ENCODE data around the gene ATP23.

GRCh38 chr12:57983858-57984505 is 42.6 kb downstream of the ATP23 start:
- TF ChIP-seq, protein P1, sequence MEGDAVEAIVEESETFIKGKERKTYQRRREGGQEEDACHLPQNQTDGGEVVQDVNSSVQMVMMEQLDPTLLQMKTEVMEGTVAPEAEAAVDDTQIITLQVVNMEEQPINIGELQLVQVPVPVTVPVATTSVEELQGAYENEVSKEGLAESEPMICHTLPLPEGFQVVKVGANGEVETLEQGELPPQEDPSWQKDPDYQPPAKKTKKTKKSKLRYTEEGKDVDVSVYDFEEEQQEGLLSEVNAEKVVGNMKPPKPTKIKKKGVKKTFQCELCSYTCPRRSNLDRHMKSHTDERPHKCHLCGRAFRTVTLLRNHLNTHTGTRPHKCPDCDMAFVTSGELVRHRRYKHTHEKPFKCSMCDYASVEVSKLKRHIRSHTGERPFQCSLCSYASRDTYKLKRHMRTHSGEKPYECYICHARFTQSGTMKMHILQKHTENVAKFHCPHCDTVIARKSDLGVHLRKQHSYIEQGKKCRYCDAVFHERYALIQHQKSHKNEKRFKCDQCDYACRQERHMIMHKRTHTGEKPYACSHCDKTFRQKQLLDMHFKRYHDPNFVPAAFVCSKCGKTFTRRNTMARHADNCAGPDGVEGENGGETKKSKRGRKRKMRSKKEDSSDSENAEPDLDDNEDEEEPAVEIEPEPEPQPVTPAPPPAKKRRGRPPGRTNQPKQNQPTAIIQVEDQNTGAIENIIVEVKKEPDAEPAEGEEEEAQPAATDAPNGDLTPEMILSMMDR (IDR thresholded peaks at IDR 0.05; ENCODE audit: insufficient read depth, low read depth, low read length) = no peak
- TF ChIP-seq EZH2 (IDR thresholded peaks at IDR 0.05; ENCODE audit: insufficient read depth, low read length) = no peak

Measured in astrocyte (in vitro differentiated cells and primary cell).